Activated CD8-positive, alpha-beta memory T cell treated with anti-CD3 and anti-CD28 coated beads, Interleukin-2, amount 50 U/mL, for 4 hours (primary cell): Measurements from ENCODE around the gene RNF227.
"Not testable (repeated sequence)": the region's sequence is repeated elsewhere in the genome, so short reads cannot be mapped to it uniquely, and the experiment has no call there.

Experiments used
- DNase-seq: peaks from one replicate; pipeline ENCODE4 v3.0.0-alpha.2; 2020

RNF227 gene

DNA sequence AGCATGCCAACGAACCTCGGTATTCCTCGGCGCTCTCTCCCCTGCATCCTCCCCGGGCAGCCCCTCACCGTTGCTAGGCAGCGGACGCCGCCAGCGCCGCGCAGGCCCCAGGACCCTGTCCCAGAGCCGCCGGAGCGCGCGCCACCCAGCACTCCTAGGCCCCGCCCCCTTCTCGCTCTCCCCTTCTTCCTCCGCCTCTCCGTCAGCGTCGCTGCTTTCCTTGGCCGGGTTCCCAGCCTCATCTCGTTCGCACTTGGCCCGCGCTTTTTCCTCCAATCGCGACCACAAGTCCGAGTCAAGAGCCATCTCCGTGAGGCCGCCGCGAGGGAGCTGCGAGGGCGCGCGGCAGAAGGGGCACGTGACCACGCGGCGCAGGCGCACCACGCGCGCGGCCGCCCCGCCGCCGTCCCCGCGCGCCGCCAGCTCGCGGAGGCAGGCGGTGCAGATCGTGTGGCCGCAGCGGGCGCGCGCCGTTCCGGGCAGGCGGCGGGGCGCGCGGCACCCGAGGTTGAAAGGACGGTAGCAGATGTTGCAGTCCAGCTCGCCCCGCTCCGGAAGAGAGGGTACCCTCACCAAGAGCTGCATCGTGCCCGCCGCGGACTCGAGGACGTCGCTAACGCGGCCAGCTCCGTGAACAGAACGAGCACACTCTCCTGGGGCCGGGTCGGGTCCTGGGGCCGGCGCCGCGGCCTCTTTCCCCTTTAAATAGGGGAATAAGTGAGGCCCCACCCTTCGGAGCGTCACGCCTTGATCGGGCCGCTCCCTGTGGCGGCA, at the start of gene RNF227:
RNF227 (minus strand) TSS at position 679 of the 774 bp plus-strand sequence; CDS start at position 585, 94 bp downstream.
- DNase-seq, result peak; percentile 79

DNA sequence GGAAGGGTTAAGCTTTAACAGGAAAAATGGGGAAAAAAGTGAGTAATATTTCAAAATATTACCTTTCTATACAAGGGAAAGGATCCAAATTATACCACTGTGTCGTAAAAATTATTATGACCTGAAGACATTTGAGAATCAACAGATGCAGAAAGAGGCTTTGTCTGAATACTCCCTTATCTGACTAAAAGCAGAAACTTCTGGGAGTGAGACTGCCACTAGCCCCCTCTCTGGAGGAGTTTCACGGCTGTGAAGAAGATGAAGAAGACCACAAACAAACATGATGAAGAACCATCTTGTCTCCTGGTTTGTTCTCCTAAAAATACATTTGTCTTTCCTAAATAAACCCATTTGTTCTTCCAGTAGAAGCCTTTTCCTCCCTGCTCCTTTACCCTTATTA, 45.3 kb upstream of the RNF227 start:
- no peak for DNase-seq

DNA sequence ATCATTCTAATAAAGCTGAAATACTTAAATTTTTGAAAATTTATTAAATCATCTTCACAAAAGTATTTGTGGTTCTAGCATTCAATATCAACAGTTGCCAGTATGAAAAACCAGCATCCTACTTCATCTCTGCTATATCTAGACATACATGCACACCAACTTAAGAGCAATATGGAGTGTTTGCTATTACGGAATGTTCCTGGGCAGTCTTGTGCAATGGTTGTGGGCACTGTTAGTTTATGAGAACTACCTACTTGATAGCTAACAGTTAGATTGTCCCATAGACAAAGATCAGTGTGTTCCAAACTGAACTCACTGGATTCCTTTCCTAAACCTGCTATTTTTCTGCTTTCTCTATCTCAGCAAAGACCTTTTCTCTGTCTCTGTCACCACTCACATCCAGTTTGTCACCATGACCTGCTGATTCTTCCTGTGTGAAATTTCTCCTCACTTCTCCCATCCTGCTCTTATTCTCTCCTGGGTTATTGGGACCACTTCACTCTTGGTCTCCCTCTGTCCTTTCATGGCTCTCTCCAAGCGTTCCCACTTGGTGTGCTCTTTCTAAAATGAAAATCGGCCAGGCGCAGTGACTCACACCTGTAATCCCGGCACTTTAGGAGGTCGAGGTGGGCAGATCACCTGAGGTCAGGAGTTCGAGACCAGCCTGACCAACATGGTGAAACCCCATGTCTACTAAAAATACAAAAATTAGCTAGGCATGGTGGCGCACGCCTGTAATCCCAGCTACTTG, 43.6 kb upstream of the RNF227 start:
- DNase-seq, result no peak

- no peak for DNase-seq
Observed at GRCh38 chr17:7956228-7956965, 40.3 kb upstream of the RNF227 start.

GRCh38 chr17:7955414-7956227, 39.5 kb upstream of the RNF227 start:
- no peak for DNase-seq

- not testable (repeated sequence) for DNase-seq
Observed at GRCh38 chr17:7953266-7953665, 37.2 kb upstream of the RNF227 start.

DNA sequence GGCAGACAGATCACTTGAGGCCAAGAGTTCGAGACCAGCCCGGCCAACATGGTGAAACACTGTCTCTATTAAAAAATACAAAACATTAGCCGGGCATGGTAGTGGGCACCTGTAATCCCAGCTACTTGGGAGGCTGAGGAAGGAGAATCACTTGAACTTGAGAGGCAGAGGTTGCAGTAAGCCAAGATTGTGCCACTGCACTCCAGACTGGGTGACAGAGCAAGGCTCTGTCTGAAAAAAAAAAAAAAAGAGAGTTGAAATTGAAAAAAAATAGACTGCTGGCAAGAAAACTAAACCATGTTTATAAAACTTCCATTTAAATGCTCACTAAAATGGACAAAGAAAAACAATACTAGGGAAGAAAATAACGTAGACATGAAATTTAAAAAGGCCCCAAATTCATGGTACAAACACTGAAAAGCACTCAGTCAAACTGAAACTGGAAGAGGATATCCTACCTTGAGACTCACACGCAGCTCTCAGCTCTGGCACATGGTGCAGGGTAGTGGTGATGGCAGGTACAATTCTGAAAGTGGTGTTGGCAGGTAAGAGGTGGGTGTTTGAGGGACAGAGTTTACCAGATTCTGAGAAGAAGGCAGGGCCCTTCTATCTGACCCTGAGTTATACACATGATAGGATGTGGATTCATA, 35.2 kb upstream of the RNF227 start:
- DNase-seq, result no peak

DNA sequence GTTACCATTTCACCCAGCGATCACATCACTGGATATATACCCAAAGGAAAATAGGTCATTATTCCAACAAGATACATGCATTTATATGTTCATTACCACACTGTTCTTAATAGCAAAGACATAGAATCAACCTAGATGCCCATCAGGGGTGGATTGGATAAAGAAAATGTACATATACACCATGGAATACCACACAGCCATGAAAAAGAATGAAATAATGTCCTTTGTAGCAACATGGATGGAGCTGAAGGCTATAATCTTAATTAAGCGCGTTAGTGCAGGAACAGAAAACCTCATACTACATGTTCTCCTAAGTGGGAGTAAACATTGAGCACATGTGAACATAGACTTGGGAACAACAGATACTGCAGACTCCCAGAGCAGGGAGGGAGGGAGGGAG, 34.5 kb upstream of the RNF227 start:
- no peak for DNase-seq

DNA sequence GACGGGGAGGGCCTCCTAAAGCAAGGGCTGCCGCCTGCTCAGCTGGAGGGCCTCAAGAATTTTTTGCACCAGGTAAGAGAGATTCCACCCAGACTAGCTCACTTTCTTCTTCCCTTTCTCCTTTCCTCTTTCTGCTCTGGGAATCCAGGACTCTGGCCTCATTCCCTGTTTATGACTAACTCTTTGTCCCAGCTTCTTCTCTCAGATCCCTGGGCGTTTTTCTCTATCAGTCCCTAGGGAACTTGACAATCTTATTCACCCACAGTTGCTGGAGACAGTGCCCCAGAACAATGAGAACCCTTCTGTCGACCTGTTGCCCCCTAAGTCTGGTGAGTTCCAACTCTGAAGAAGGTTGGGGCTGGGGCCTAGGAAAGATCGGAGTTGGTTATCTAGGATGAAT, 31.6 kb upstream of the RNF227 start:
- DNase-seq, result no peak

DNA sequence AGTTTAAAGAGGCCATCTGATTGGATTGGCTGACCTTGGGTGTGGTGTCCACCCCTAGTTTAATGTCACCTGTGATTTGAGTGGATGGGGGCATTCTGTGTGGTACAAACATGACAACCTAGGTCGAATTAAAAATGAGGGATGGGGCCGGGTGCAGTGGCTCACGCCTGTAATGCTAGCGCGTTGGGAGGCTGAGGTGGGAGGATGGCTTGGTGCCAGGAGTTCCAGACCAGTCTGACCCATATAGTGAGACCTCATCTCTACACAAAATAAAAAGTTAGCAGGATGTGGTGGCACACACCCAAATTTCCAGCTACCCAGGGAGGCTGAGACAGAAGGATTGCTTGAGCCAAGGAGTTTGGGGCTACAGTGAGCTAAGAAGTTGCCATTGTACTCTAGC, 30.4 kb upstream of the RNF227 start:
- DNase-seq, result no peak

DNA sequence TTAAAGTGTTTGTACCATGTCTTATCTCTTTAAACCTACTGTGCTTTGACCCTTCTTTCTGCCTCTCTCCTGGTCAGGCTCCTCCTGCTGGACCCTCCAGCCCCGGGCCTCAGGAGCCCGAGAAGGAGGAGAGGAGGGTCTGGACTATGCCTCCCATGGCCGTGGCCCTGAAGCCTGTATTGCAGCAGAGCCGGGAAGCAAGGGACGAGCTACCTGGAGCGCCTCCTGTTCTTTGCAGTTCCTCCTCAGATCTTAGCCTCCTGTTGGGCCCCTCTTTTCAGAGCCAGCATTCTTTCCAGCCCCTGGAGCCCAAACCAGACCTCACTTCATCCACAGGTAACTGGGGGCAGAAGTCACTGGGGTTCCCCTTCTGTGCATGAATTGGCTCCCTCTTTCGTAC, 29.6 kb upstream of the RNF227 start:
- no peak for DNase-seq

GRCh38 chr17:7944326-7944725, 28.2 kb upstream of the RNF227 start:
- no peak for DNase-seq

GRCh38 chr17:7943291-7943690, 27.2 kb upstream of the RNF227 start:
- DNase-seq, result no peak

GRCh38 chr17:7940743-7941142, 24.7 kb upstream of the RNF227 start:
- no peak for DNase-seq

DNA sequence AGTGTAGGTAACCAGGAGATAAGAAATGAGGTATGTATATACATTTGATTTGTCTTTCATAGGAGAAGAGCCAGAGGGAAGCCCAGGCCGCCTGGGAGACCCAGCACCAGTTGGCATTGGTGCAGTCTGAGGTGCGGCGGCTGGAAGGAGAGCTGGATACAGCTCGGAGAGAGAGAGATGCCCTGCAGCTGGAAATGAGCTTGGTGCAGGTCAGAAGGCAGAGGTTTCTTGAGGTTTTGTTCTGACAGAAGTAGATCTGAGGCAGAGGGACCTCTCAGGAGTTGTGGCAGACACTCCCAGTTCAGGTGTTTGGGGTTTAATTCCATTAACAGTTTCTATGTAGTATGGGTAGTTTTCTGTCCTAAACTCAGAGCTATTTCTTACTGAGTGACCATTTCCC, 23.9 kb upstream of the RNF227 start:
- DNase-seq, result no peak

DNA sequence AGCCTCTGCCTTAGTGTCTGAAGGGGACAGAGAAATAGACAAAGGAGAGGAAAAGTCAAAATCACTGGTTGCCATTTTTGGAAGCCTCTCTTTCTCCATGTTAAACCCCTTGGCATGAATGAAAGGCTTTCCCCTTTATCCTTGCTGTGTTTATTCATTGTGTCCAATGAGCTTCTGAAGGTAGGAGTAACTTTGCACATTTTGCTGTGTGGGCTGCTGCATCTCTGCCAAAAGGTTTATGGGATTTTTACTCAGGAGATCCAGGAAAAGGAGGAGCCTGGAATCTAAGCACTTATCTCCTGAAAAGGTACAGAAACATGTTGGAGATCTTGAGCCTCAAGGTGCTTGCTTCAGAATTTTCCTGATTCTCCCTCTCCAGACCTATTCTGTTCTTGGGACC, 19.8 kb upstream of the RNF227 start:
- DNase-seq, result no peak

DNA sequence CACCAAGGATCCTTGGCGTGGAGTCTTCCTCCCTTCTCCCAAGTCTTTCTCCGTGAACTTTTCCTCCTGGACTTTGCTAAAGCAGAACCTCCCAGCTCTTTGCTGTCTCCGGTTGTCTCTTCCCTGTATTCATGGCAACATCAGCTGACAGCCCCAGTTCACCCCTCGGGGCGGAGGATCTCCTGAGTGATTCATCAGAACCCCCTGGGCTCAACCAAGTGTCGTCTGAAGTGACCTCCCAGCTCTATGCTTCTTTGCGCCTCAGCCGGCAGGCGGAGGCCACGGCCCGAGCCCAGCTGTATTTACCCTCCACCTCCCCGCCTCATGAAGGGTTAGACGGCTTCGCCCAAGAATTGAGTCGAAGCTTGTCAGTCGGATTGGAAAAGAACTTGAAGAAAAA, 16.9 kb upstream of the RNF227 start:
- DNase-seq, result peak; percentile 34

- DNase-seq, result no peak
Observed at GRCh38 chr17:7932483-7932891, 16.4 kb upstream of the RNF227 start.

DNA sequence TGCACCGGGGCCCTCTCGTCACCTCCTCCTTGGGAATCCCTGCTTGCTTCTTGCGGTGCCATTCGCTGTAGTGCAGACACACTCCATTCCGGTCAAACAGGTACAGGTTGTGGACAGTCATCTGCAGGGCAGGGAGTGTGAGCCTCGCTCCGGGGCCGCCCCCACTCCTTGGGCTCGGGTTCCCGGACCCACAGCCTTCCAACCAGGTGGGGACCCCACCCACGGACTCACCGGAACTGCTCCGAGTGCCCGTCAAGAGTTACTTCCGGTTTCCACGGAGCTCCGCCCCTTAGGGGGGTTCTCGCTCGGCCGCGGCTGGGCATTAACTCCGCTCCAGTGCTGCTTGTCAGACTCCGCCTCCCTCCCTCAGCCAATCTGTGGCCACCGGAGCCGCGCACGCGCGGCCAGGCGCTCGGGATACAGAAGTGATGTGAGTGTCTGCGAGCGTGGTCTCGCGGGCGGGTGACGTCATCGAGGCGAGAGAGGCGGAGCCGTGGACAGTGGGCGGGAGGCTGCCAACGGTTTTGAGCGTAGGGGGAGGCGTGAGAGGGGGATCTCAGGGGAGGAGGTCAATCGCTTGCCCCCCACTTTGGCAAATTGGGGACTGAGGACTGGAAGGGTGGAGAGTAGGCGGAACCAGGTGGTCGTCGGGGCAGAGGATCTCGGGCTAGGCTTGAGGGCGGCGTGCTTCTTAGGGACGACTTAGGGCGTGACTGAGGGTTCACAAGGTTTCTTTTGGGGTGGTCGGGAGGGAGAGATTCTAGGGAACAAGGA, 15.8 kb upstream of the RNF227 start, which contains the start of the genes CNTROB and TRAPPC1:
CNTROB (plus strand) TSS at position 498 of the 774 bp plus-strand sequence. CDS start 874 bp downstream, outside the sequence.
TRAPPC1 (minus strand) TSS at position 238 of the 774 bp plus-strand sequence; CDS start at position 121, 117 bp downstream.
- DNase-seq, result peak; percentile 99

GRCh38 chr17:7930841-7931631, 14.9 kb upstream of the RNF227 start:
- DNase-seq, result no peak
